WTC11 (cell line): Measurements from ENCODE around the gene MITF. TPM values are rescaled to one million over a fixed set of nuclear protein-coding genes. Genes with fewer than 3 reads are reported as not detected.

Experiments
- ATAC-seq: fragments of 200-7000 bp; cut with Tn5 transposase; 2 replicates; pipeline ENCODE4 v1.10.0; 2021; ENCODE audit warnings: mild to moderate bottlenecking, moderate library complexity
- CTCF ChIA-PET: fragments of 300-600 bp; sonication (Branson Sonifier 250); formaldehyde crosslinking; loops from one replicate; lab custom pipeline; 2021; ENCODE audit warnings: antibody characterized with exemption; lab: Charles Lee
- POLR2A ChIA-PET: fragments of 350-600 bp; sonication (Branson Sonifier 250); formaldehyde crosslinking; loops from one replicate; lab custom pipeline; 2021; ENCODE audit warnings: antibody characterized with exemption; lab: Charles Lee
- DNase-seq: peaks from one replicate; pipeline ENCODE4 v3.0.0; 2021; ENCODE audit warnings: low spot score
- H3K27ac Mint-ChIP-seq: 2 replicates; pipeline ENCODE4 v1.8.0; 2021; ENCODE audit warnings: mixed read lengths
- H3K27me3 Mint-ChIP-seq: 2 replicates; pipeline ENCODE4 v1.8.0; 2021; ENCODE audit warnings: low read depth, mild to moderate bottlenecking, moderate library complexity, mixed read lengths
- H3K36me3 Mint-ChIP-seq: 2 replicates; pipeline ENCODE4 v1.8.0; 2021; ENCODE audit warnings: mixed read lengths
- H3K4me1 Mint-ChIP-seq: 2 replicates; pipeline ENCODE4 v1.8.0; 2022; ENCODE audit warnings: mixed read lengths
- H3K4me3 Mint-ChIP-seq: 2 replicates; pipeline ENCODE4 v1.8.0; 2021; ENCODE audit warnings: mild to moderate bottlenecking, moderate library complexity, mixed read lengths
- H3K9me3 Mint-ChIP-seq: 2 replicates; pipeline ENCODE4 v1.8.0; 2021; ENCODE audit warnings: mixed read lengths
- AFF4 ChIP-seq: sonication (generic); formaldehyde crosslinking; IDR thresholded peaks from 2 replicates; pipeline ENCODE4 v1.8.1; 2023; ENCODE audit warnings: mild to moderate bottlenecking, missing genetic modification reagents, borderline replicate concordance
- ELF4 ChIP-seq: sonication (generic); formaldehyde crosslinking; IDR thresholded peaks from 2 replicates; pipeline ENCODE4 v1.8.1; 2022; ENCODE audit warnings: low read depth, mild to moderate bottlenecking, moderate library complexity, missing genetic modification reagents
- ETV6 ChIP-seq: sonication (generic); formaldehyde crosslinking; IDR thresholded peaks from 2 replicates; pipeline ENCODE4 v1.8.1; 2022; ENCODE audit warnings: mild to moderate bottlenecking, missing genetic modification reagents
- FOXJ3 ChIP-seq: sonication (generic); formaldehyde crosslinking; IDR thresholded peaks from 2 replicates; pipeline ENCODE4 v1.9.0; 2021; ENCODE audit warnings: missing genetic modification reagents, mild to moderate bottlenecking, borderline replicate concordance
- JAZF1 ChIP-seq: fragments of 250-450 bp; sonication (Bioruptor Pico); IDR thresholded peaks from 2 replicates; pipeline ENCODE4 v1.9.0; 2021; ENCODE audit warnings: moderate library complexity, mild to moderate bottlenecking, inconsistent platforms
- KAT7 ChIP-seq: sonication (generic); formaldehyde crosslinking; IDR thresholded peaks from 2 replicates; pipeline ENCODE4 v1.8.1; 2023; ENCODE audit warnings: missing genetic modification reagents, mild to moderate bottlenecking, borderline replicate concordance
- NFATC4 ChIP-seq: fragments of 250-450 bp; sonication (Bioruptor Pico); IDR thresholded peaks from 2 replicates; pipeline ENCODE4 v1.9.0; 2021; ENCODE audit warnings: mild to moderate bottlenecking
- RORB ChIP-seq: fragments of 250-450 bp; sonication (Bioruptor Pico); IDR thresholded peaks from 2 replicates; pipeline ENCODE4 v1.9.0; 2021; ENCODE audit warnings: mild to moderate bottlenecking
- SMAD3 ChIP-seq: sonication (generic); formaldehyde crosslinking; IDR thresholded peaks from 2 replicates; pipeline ENCODE4 v1.8.0; 2022; ENCODE audit warnings: missing genetic modification reagents, mild to moderate bottlenecking, borderline replicate concordance
- SOX15 ChIP-seq: fragments of 250-450 bp; sonication (Bioruptor Pico); IDR thresholded peaks from 2 replicates; pipeline ENCODE4 v1.9.0; 2021; ENCODE audit warnings: mild to moderate bottlenecking
- SP1 ChIP-seq: sonication (generic); formaldehyde crosslinking; conservative IDR thresholded peaks from 2 replicates; pipeline ENCODE4 v1.8.1; 2022; ENCODE audit warnings: missing genetic modification reagents
- TP53 ChIP-seq: sonication (generic); formaldehyde crosslinking; IDR thresholded peaks from 2 replicates; pipeline ENCODE4 v1.8.1; 2023; ENCODE audit warnings: mild to moderate bottlenecking, missing genetic modification reagents
- ZNF121 ChIP-seq: sonication (generic); formaldehyde crosslinking; IDR thresholded peaks from 2 replicates; pipeline ENCODE4 v1.8.0; 2023; ENCODE audit warnings: missing genetic modification reagents
- ZNF232 ChIP-seq: sonication (generic); formaldehyde crosslinking; IDR thresholded peaks from 2 replicates; pipeline ENCODE4 v1.8.0; 2022; ENCODE audit warnings: mild to moderate bottlenecking, missing genetic modification reagents
- ZSCAN18 ChIP-seq: fragments of 250-450 bp; sonication (Bioruptor Pico); IDR thresholded peaks from 2 replicates; pipeline ENCODE4 v2.1.2; 2022; ENCODE audit warnings: mild to moderate bottlenecking, moderate library complexity
- total RNA-seq: library from RNA; stranded (reverse); gene quantifications from 3 replicates; pipeline ENCODE4 v1.2.3, GENCODE V29; 2021
- TF ChIP-seq, protein P1 (sequence below): sonication (generic); formaldehyde crosslinking; IDR thresholded peaks from 2 replicates; pipeline ENCODE4 v1.8.0; 2022; ENCODE audit warnings: mild to moderate bottlenecking, missing genetic modification reagents
- TF ChIP-seq, protein P2 (sequence below): fragments of 250-450 bp; sonication (Bioruptor Pico); IDR thresholded peaks from 2 replicates; pipeline ENCODE4 v1.9.0; 2021; ENCODE audit warnings: moderate library complexity, mild to moderate bottlenecking, inconsistent platforms, borderline replicate concordance
- TF ChIP-seq, protein P3 (sequence below): sonication (generic); formaldehyde crosslinking; IDR thresholded peaks from 2 replicates; pipeline ENCODE4 v1.8.1; 2023; ENCODE audit warnings: mild to moderate bottlenecking, moderate library complexity, missing genetic modification reagents

The MITF gene
- total RNA-seq, 1 experiment from 2014 or later: 1.3 TPM

DNA sequence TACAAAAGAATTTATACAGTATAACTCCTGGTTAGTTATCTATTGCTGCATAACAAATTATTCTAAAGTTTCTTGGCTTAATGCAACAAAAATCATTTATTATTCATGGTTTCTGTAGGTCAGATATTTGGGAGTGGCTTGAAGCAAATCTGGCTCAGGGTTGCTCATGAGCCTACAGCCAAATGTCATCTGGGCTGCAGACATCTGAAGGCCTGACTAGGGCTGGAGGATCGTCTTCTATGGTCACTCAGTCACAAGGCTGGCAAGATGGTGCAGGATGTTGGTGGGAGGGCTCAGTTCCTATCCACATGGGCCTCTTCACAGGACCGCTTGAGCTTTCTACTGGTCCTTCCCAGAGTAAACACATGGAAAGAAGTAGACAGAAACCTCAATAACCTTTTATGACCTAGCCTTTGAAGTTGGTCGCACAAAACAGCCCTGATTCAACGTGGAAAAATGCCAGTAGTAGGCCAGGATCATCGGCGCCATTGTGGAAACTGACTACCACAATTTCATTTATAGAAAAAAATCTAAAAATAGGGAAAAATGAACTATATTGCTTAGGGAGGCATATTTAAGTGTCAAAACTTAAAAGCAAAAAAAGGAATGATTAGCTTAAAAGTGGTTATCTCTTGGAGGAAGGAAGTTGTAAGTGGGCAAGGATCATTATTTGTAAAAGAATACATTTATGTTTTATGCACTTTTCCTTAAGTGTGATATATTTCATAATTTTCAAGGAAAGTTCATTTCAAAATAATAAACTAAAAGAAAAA, 9.9 kb upstream of the MITF start:
- ATAC-seq (no peak), DNase-seq (no peak)
- no peak overlapping the region for H3K27ac Mint-ChIP-seq
- POLR2A ChIA-PET: no interaction called here
- no peaks in the 10 kb centered on the region for H3K9me3 Mint-ChIP-seq
- H3K27me3 Mint-ChIP-seq: peaks cover 8% of the 10 kb centered on the region
- H3K4me1 Mint-ChIP-seq: peaks cover 10% of the 10 kb centered on the region
- TF ChIP-seq NFATC4 (CRISPR knock-in tag) (no peak), AFF4 (CRISPR knock-in tag) (no peak), JAZF1 (CRISPR knock-in tag) (no peak), KAT7 (CRISPR knock-in tag) (no peak), RORB (CRISPR knock-in tag) (no peak), FOXJ3 (CRISPR knock-in tag) (no peak)
- TF ChIP-seq, protein P1, sequence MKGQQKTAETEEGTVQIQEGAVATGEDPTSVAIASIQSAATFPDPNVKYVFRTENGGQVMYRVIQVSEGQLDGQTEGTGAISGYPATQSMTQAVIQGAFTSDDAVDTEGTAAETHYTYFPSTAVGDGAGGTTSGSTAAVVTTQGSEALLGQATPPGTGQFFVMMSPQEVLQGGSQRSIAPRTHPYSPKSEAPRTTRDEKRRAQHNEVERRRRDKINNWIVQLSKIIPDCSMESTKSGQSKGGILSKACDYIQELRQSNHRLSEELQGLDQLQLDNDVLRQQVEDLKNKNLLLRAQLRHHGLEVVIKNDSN (CRISPR knock-in tag): no peak
- TF ChIP-seq, protein P2, sequence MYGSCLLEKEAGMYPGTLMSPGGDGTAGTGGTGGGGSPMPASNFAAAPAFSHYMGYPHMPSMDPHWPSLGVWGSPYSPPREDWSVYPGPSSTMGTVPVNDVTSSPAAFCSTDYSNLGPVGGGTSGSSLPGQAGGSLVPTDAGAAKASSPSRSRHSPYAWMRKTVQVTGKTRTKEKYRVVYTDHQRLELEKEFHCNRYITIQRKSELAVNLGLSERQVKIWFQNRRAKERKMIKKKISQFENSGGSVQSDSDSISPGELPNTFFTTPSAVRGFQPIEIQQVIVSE: no peak
- CTCF ChIA-PET: no interaction called here
- no peak overlapping the region for H3K4me3 Mint-ChIP-seq
- no peaks in the 10 kb centered on the region for H3K36me3 Mint-ChIP-seq

- H3K4me3 Mint-ChIP-seq: no peak overlapping the region
- no peak for TF ChIP-seq ZNF232
- TF ChIP-seq ETV6 (CRISPR knock-in tag): no peak
- TF ChIP-seq ELF4 (CRISPR knock-in tag): no peak
- no peaks in the 10 kb centered on the region for H3K9me3 Mint-ChIP-seq
- ChIA-PET CTCF (no interaction called here), POLR2A (no interaction called here)
- peaks cover 6% of the 10 kb centered on the region for H3K4me1 Mint-ChIP-seq
- ATAC-seq (no peak), DNase-seq (no peak)
- no peaks in the 10 kb centered on the region for H3K36me3 Mint-ChIP-seq
- peaks cover 21% of the 10 kb centered on the region for H3K27me3 Mint-ChIP-seq
- no peak overlapping the region for H3K27ac Mint-ChIP-seq
Measured at GRCh38 chr3:69731080-69731479, 8.2 kb upstream of the MITF start.

- no peaks in the 10 kb centered on the region for H3K9me3 Mint-ChIP-seq
- H3K36me3 Mint-ChIP-seq: no peaks in the 10 kb centered on the region
- peaks cover 20% of the 10 kb centered on the region for H3K4me1 Mint-ChIP-seq
- DNase-seq (no peak), ATAC-seq (no peak)
- POLR2A ChIA-PET: no interaction called here
- H3K27ac Mint-ChIP-seq: no peak overlapping the region
- H3K4me3 Mint-ChIP-seq: no peak overlapping the region
- TF ChIP-seq ZSCAN18 (CRISPR knock-in tag) (no peak), SP1 (CRISPR knock-in tag) (no peak), ZNF121 (no peak), SMAD3 (no peak), SOX15 (CRISPR knock-in tag) (no peak), TP53 (CRISPR knock-in tag) (no peak), JAZF1 (CRISPR knock-in tag) (no peak), ZNF232 (no peak)
- TF ChIP-seq, protein P3, sequence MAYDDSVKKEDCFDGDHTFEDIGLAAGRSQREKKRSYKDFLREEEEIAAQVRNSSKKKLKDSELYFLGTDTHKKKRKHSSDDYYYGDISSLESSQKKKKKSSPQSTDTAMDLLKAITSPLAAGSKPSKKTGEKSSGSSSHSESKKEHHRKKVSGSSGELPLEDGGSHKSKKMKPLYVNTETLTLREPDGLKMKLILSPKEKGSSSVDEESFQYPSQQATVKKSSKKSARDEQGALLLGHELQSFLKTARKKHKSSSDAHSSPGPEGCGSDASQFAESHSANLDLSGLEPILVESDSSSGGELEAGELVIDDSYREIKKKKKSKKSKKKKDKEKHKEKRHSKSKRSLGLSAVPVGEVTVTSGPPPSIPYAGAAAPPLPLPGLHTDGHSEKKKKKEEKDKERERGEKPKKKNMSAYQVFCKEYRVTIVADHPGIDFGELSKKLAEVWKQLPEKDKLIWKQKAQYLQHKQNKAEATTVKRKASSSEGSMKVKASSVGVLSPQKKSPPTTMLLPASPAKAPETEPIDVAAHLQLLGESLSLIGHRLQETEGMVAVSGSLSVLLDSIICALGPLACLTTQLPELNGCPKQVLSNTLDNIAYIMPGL (CRISPR knock-in tag): no peak
- TF ChIP-seq, all 79 proteins: peak for 0
- CTCF ChIA-PET: no interaction called here
- H3K27me3 Mint-ChIP-seq: peaks cover 52% of the 10 kb centered on the region
Measured at GRCh38 chr3:69735893-69736292, 3.4 kb upstream of the MITF start.
